Loucy (cell line): ENCODE results near the gene MS4A18.

Experiments used
- H2AFZ ChIP-seq: fragments of 200-600 bp; sonication (generic); 2 replicates; pipeline ENCODE4 v1.6.0; 2016; ENCODE audit warnings: antibody characterized with exemption, mild to moderate bottlenecking, low read length, moderate library complexity
- H3F3A ChIP-seq: fragments of 200-600 bp; 2 replicates; pipeline ENCODE4 v1.6.0; 2016; ENCODE audit warnings: antibody characterized with exemption, low read depth, mild to moderate bottlenecking
- H3K27me3 ChIP-seq: fragments of 200-600 bp; sonication (generic); 2 replicates; pipeline ENCODE4 v1.6.1; 2014; ENCODE audit warnings: low read length, mild to moderate bottlenecking; ENCODE audit not compliant: insufficient read depth, poor library complexity, severe bottlenecking
- H3K36me3 ChIP-seq: fragments of 200-600 bp; sonication (generic); 2 replicates; pipeline ENCODE4 v1.6.1; 2016; ENCODE audit warnings: low read length; ENCODE audit not compliant: insufficient read depth
- H3K4me1 ChIP-seq: fragments of 200-600 bp; sonication (generic); 2 replicates; pipeline ENCODE4 v1.5.1; 2014; ENCODE audit warnings: low read length, mild to moderate bottlenecking; ENCODE audit not compliant: insufficient read depth, poor library complexity, severe bottlenecking
- H3K4me2 ChIP-seq: fragments of 200-600 bp; sonication (generic); 2 replicates; pipeline ENCODE4 v1.6.0; 2014; ENCODE audit warnings: antibody characterized with exemption, low read length, low read depth, mild to moderate bottlenecking; ENCODE audit not compliant: poor library complexity, severe bottlenecking
- H3K4me3 ChIP-seq: fragments of 200-600 bp; sonication (generic); 2 replicates; pipeline ENCODE4 v1.5.1; 2014; ENCODE audit warnings: low read length, mild to moderate bottlenecking, mixed read lengths; ENCODE audit not compliant: poor library complexity, severe bottlenecking
- H3K79me2 ChIP-seq: fragments of 200-600 bp; sonication (generic); 2 replicates; pipeline ENCODE4 v1.6.1; 2014; ENCODE audit warnings: low read length; ENCODE audit not compliant: insufficient read depth
- H3K9ac ChIP-seq: fragments of 200-600 bp; sonication (generic); 2 replicates; pipeline ENCODE4 v1.6.0; 2014; ENCODE audit warnings: mild to moderate bottlenecking, low read depth, low read length, moderate library complexity; ENCODE audit not compliant: poor library complexity, severe bottlenecking
- H3K9me2 ChIP-seq: fragments of 200-600 bp; sonication (generic); replicated peaks from 2 replicates; pipeline ENCODE4 v1.6.1; 2016; ENCODE audit warnings: low read depth, low read length, mixed read lengths
- H3K9me3 ChIP-seq: fragments of 200-600 bp; sonication (generic); 2 replicates; pipeline ENCODE4 v1.6.1; 2014; ENCODE audit warnings: mild to moderate bottlenecking, antibody characterized with exemption, low read length, low read depth; ENCODE audit not compliant: insufficient read depth
- H4K20me1 ChIP-seq: fragments of 200-600 bp; sonication (generic); 2 replicates; pipeline ENCODE4 v1.6.0; 2014; ENCODE audit warnings: antibody characterized with exemption, low read length, mild to moderate bottlenecking; ENCODE audit not compliant: insufficient read depth, poor library complexity, severe bottlenecking
- CTCF ChIP-seq: fragments of 200-600 bp; sonication (generic); conservative IDR thresholded peaks from 2 replicates; pipeline ENCODE4 v1.5.1; 2014; ENCODE audit warnings: mild to moderate bottlenecking, antibody characterized with exemption, low read length
- EZH2phosphoT487 ChIP-seq: fragments of 200-600 bp; IDR thresholded peaks from 2 replicates; pipeline ENCODE4 v1.6.1; 2018; ENCODE audit warnings: antibody characterized with exemption, mild to moderate bottlenecking, moderate library complexity, borderline replicate concordance

The MS4A18 gene

GRCh38 chr11:60764879-60765278 lies 40.4 kb downstream of the MS4A18 start:
- H3K27me3 ChIP-seq: no peaks in the 10 kb centered on the region
- H3K4me1 ChIP-seq: peaks cover 4% of the 10 kb centered on the region
- no peaks in the 10 kb centered on the region for H3K9me3 ChIP-seq
- no peak for TF ChIP-seq EZH2phosphoT487
- no peak for TF ChIP-seq CTCF
- H3K9me2 ChIP-seq: no peaks in the 10 kb centered on the region
- no peaks in the 10 kb centered on the region for H3K79me2 ChIP-seq
- H3K9ac ChIP-seq: no peak overlapping the region
- H3K4me2 ChIP-seq: no peak overlapping the region
- H3K4me3 ChIP-seq: no peak overlapping the region
- no peaks in the 10 kb centered on the region for H4K20me1 ChIP-seq
- H2AFZ ChIP-seq: no peak overlapping the region
- H3K36me3 ChIP-seq: no peaks in the 10 kb centered on the region
- no peaks in the 10 kb centered on the region for H3F3A ChIP-seq

GRCh38 chr11:60765355-60765754 lies 40.8 kb downstream of the MS4A18 start:
- Histone ChIP-seq H3K79me2 (no peaks in the 10 kb centered on the region), H3K4me2 (no peak overlapping the region)
- TF ChIP-seq CTCF (no peak), EZH2phosphoT487 (no peak)

GRCh38 chr11:60766547-60766946 lies 42.0 kb downstream of the MS4A18 start:
- Histone ChIP-seq H3K4me3 (no peak overlapping the region), H3K9me2 (no peaks in the 10 kb centered on the region), H3K4me1 (peaks cover 4% of the 10 kb centered on the region), H3K27me3 (no peaks in the 10 kb centered on the region), H3K4me2 (no peak overlapping the region), H3K79me2 (no peaks in the 10 kb centered on the region), H3F3A (no peaks in the 10 kb centered on the region), H2AFZ (no peak overlapping the region), H3K9me3 (no peaks in the 10 kb centered on the region), H3K36me3 (no peaks in the 10 kb centered on the region), H4K20me1 (no peaks in the 10 kb centered on the region), H3K9ac (no peak overlapping the region)
- no peak for TF ChIP-seq EZH2phosphoT487
- TF ChIP-seq CTCF: no peak

More at GRCh38 chr11:60765355-60765754, 40.8 kb downstream of the MS4A18 start:
- H3K9me3 ChIP-seq: no peaks in the 10 kb centered on the region
- no peaks in the 10 kb centered on the region for H3K27me3 ChIP-seq
- H3K9ac ChIP-seq: no peak overlapping the region
- no peaks in the 10 kb centered on the region for H4K20me1 ChIP-seq
- H3K36me3 ChIP-seq: no peaks in the 10 kb centered on the region
- no peaks in the 10 kb centered on the region for H3F3A ChIP-seq
- no peak overlapping the region for H3K4me3 ChIP-seq
- H2AFZ ChIP-seq: no peak overlapping the region
- no peaks in the 10 kb centered on the region for H3K9me2 ChIP-seq
- H3K4me1 ChIP-seq: peaks cover 4% of the 10 kb centered on the region
